Loucy (cell line): ENCODE measurements around the gene GADD45G.

Experiments
- EZH2phosphoT487 ChIP-seq: fragments of 200-600 bp; IDR thresholded peaks from 2 replicates; pipeline ENCODE4 v1.6.1; 2018; ENCODE audit warnings: antibody characterized with exemption, mild to moderate bottlenecking, moderate library complexity, borderline replicate concordance
- TF ChIP-seq, protein P1 (sequence below): fragments of 200-600 bp; sonication (generic); conservative IDR thresholded peaks from 2 replicates; pipeline ENCODE4 v1.5.1; 2014; ENCODE audit warnings: mild to moderate bottlenecking, antibody characterized with exemption, low read length

DNA sequence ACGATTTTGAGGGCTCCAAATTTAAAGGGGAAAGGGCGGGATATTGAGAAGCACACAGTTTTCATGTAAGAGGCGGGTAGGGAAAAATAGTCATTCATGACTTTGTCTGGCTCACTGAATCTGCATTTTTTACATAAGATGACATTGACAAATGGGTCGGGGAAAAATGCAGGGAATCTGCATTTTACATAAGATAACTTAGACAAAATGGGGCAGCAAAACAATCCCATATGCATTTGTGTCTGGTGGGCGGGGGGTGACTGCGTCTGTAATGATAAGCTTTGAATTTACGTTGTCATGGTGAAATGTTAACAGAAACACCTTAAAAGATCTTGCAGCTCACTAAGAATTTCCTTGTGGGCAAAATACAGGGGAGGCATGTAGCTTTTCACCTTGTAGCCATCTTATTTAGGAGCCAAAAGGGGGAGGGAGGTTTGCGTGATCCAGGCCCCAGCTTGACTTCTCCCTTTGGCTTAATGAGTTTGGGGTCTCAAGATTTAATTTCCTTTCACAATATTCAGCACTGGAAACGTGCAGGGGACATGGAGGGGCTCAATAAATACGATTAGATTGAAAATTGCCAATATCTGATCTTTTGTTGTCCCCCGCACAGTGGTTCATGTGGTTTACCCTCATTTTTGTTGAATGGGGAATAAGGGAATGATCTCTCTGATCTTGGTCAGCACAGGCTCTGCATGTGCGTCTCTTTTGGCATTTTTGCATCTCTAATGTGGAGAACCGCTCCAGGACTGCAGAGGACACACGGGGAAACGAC lies 41.1 kb upstream of the GADD45G start:
- TF ChIP-seq, protein P1, sequence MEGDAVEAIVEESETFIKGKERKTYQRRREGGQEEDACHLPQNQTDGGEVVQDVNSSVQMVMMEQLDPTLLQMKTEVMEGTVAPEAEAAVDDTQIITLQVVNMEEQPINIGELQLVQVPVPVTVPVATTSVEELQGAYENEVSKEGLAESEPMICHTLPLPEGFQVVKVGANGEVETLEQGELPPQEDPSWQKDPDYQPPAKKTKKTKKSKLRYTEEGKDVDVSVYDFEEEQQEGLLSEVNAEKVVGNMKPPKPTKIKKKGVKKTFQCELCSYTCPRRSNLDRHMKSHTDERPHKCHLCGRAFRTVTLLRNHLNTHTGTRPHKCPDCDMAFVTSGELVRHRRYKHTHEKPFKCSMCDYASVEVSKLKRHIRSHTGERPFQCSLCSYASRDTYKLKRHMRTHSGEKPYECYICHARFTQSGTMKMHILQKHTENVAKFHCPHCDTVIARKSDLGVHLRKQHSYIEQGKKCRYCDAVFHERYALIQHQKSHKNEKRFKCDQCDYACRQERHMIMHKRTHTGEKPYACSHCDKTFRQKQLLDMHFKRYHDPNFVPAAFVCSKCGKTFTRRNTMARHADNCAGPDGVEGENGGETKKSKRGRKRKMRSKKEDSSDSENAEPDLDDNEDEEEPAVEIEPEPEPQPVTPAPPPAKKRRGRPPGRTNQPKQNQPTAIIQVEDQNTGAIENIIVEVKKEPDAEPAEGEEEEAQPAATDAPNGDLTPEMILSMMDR, result no peak
- no peak for TF ChIP-seq EZH2phosphoT487
